Natural killer cell treated with Interleukin-12 subunit alpha and Interleukin-12 subunit beta and Interleukin-15 and Interleukin-18, amount 100 ng/mL, for 72 hours (primary cell): ENCODE measurements around the gene TMEM52. TPM values are rescaled to one million over a fixed set of nuclear protein-coding genes. Genes with fewer than 3 reads are reported as not detected.

Experiments used
- total RNA-seq, 2 donors: library from RNA; stranded (reverse); gene quantifications; one replicate each; pipeline ENCODE4 v1.2.3, GENCODE V29; 2022

Gene TMEM52
- total RNA-seq, 2 donors from 2014 or later: 0.43 TPM; not detected in 1

Other genes starting within 250 kb of the TMEM52 start
- 10 to 100 TPM; 32.8 to 34.6 TPM for gene SLC35E2B, start 226.5 kb downstream of the TMEM52 start, total RNA-seq
- gene CDK11A, start 194.9 kb downstream of the TMEM52 start, total RNA-seq: 100 to 1,000 TPM in 1 of 2 donors, 10 to 100 TPM in 1; 75.9 to 129 TPM
- 100 to 1,000 TPM in 1 of 2 donors, 10 to 100 TPM in 1; 89.1 to 145 TPM for gene NADK, start 140.8 kb downstream of the TMEM52 start, total RNA-seq
- gene GNB1, start 28.2 kb downstream of the TMEM52 start, total RNA-seq: 100 to 1,000 TPM; 361 to 446 TPM
- 1 to 10 TPM in 1 of 2 donors, under 1 TPM in 1; 1.00 to 1.2 TPM for gene CALML6, start 4.0 kb downstream of the TMEM52 start, total RNA-seq
- gene CFAP74, start 84.5 kb upstream of the TMEM52 start, total RNA-seq: not detected
- not detected for gene GABRD, start 100.1 kb upstream of the TMEM52 start, total RNA-seq
- 10 to 100 TPM; 10.8 to 13.2 TPM for gene PRKCZ, start 131.1 kb upstream of the TMEM52 start, total RNA-seq